Sigmoid colon (tissue), 7 donors: ENCODE data around the gene ZDHHC9. TPM values are rescaled to one million over a fixed set of nuclear protein-coding genes. Genes with fewer than 3 reads are reported as not detected.
A peak's percentile ranks its signal among the peaks of the same experiment; 100 is the strongest.

ENCODE experiments used
- DNase-seq: peaks from one replicate; pipeline ENCODE4 v3.0.0-alpha.2; 2019
- H3K27ac ChIP-seq, 4 donors: fragments of 200-600 bp; sonication (generic); one replicate each; pipeline ENCODE4 v1.5.1; 2016 to 2019; ENCODE audit warnings: mild to moderate bottlenecking in 1 of 4
- H3K27me3 ChIP-seq, 3 donors: fragments of 200-600 bp; sonication (generic); one replicate each; pipeline ENCODE4 v1.5.1; 2019; ENCODE audit warnings: mild to moderate bottlenecking in 1 of 3
- H3K36me3 ChIP-seq, 4 donors: fragments of 200-600 bp; sonication (generic); one replicate each; pipeline ENCODE4 v1.5.1; 2016 to 2019
- H3K4me1 ChIP-seq, 4 donors: fragments of 200-600 bp; sonication (generic); one replicate each; pipeline ENCODE4 v1.5.1; 2017 to 2019
- H3K4me3 ChIP-seq, 4 donors: fragments of 200-600 bp; sonication (generic); one replicate each; pipeline ENCODE4 v1.5.1; 2017 to 2019; ENCODE audit warnings: mild to moderate bottlenecking in 2 of 4, moderate library complexity in 1 of 4
- H3K9me3 ChIP-seq, 4 donors: fragments of 200-600 bp in 3 of 4; sonication (generic) in 3 of 4; one replicate each; pipeline versions ENCODE4 v1.5.1 to v1.6.1; 2013 to 2019
- CTCF ChIP-seq, 4 experiments: fragments of 450-650 bp in 3 of 4; fragments of 200-600 bp in 1 of 4; IDR thresholded peaks; one replicate each; pipeline ENCODE4 v1.5.1; 2016 to 2019; ENCODE audit warnings: antibody characterized with exemption in 4 of 4, mild to moderate bottlenecking in 3 of 4, moderate library complexity in 2 of 4
- EP300 ChIP-seq, 4 donors: sonication (generic); formaldehyde crosslinking; IDR thresholded peaks; one replicate each; pipeline ENCODE4 v1.6.1; 2017; ENCODE audit warnings: antibody characterized with exemption in 4 of 4
- POLR2A ChIP-seq, 2 donors: fragments of 450-650 bp; IDR thresholded peaks; one replicate each; pipeline ENCODE4 v1.6.1; 2016; ENCODE audit warnings: antibody characterized with exemption in 2 of 2, mild to moderate bottlenecking in 2 of 2, moderate library complexity in 2 of 2
- POLR2AphosphoS5 ChIP-seq, 4 donors: sonication (generic); formaldehyde crosslinking; IDR thresholded peaks; one replicate each; pipeline ENCODE4 v1.6.1; 2017; ENCODE audit warnings: antibody characterized with exemption in 4 of 4
- whole genome bisulfite sequencing, 2 donors: extraction: QIAGEN DNeasy Blood & Tissue Kit; methylation state at CpG; one replicate each; pipeline ENCODE4 v1.1.7; 2013; 5-methylcytosine and 5-hydroxymethylcytosine counted together
- intact Hi-C: fragments of 100-400 bp; cut with DNase I; formaldehyde crosslinking; loops from one replicate; pipeline ENCODE4 v1.15.1; 2023
- polyA plus RNA-seq, 3 donors: library from polyadenylated mRNA; stranded (reverse); fragments of 200-250 nt; gene quantifications; one replicate each; pipeline ENCODE4 v1.2.3, GENCODE V29; 2013
- total RNA-seq, 4 donors: library from RNA; depleted of rRNA; stranded (reverse); fragments of >200 nt; gene quantifications; one replicate each; pipeline ENCODE4 v1.1.0, GENCODE V29; 2016
- donor health status: healthy with polysubstance abuse.
- donor health status: Bipolar disorder and iron deficiency.
- donor health status: healthy.

Gene ZDHHC9
- total and polyA plus RNA-seq, 7 donors = 6.6 to 18.1 (median 13.0) TPM

- H3K36me3 ChIP-seq = no peaks in the 10 kb centered on the region
- no peak overlapping the region for H3K27ac ChIP-seq
- no peaks in the 10 kb centered on the region for H3K4me1 ChIP-seq
- TF ChIP-seq POLR2A (IDR thresholded peaks at IDR 0.05) = no peak
- no peak for TF ChIP-seq CTCF (IDR thresholded peaks at IDR 0.05)
- no peak for TF ChIP-seq POLR2AphosphoS5 (IDR thresholded peaks at IDR 0.05)
- TF ChIP-seq EP300 (IDR thresholded peaks at IDR 0.05) = no peak
- WGBS, 2 donors = 33 to 60% methylated on average over 3 of the region's 3 CpGs
- no peak for DNase-seq
- H3K9me3 ChIP-seq = no peaks in the 10 kb centered on the region
- intact Hi-C loops = no loop called here
- H3K27me3 ChIP-seq = no peaks in the 10 kb centered on the region
- H3K4me3 ChIP-seq = no peak overlapping the region
Observed at GRCh38 chrX:129786210-129786651, 57.5 kb downstream of the ZDHHC9 start.

GRCh38 chrX:129785160-129785947 is 58.3 kb downstream of the ZDHHC9 start:
- Histone ChIP-seq H3K4me3 (no peak overlapping the region), H3K9me3 (no peaks in the 10 kb centered on the region), H3K27ac (no peak overlapping the region), H3K4me1 (no peaks in the 10 kb centered on the region), H3K27me3 (no peaks in the 10 kb centered on the region), H3K36me3 (no peaks in the 10 kb centered on the region)
- WGBS, 2 donors = 50 to 80% methylated on average over 11 of the region's 11 CpGs
- DNase-seq = peak; percentile 42
- TF ChIP-seq EP300 (IDR thresholded peaks at IDR 0.05) (no peak), POLR2A (IDR thresholded peaks at IDR 0.05) (no peak), CTCF (IDR thresholded peaks at IDR 0.05) (no peak), POLR2AphosphoS5 (IDR thresholded peaks at IDR 0.05) (no peak)
- intact Hi-C loops = no loop called here

GRCh38 chrX:129784371-129784770 is 59.3 kb downstream of the ZDHHC9 start:
- TF ChIP-seq EP300 (IDR thresholded peaks at IDR 0.05) = no peak
- TF ChIP-seq CTCF (IDR thresholded peaks at IDR 0.05) = no peak
- no peak for TF ChIP-seq POLR2A (IDR thresholded peaks at IDR 0.05)
- TF ChIP-seq POLR2AphosphoS5 (IDR thresholded peaks at IDR 0.05) = no peak
- WGBS, 2 donors = 56 to 89% methylated on average over 7 of the region's 7 CpGs
- intact Hi-C loops = no loop called here
- H3K36me3 ChIP-seq = no peaks in the 10 kb centered on the region
- no peak overlapping the region for H3K27ac ChIP-seq
- H3K27me3 ChIP-seq = no peaks in the 10 kb centered on the region
- H3K4me1 ChIP-seq = no peaks in the 10 kb centered on the region
- DNase-seq = peak; percentile 9
- no peaks in the 10 kb centered on the region for H3K9me3 ChIP-seq
- H3K4me3 ChIP-seq = no peak overlapping the region

GRCh38 chrX:129783291-129783713 is 60.4 kb downstream of the ZDHHC9 start:
- no peak overlapping the region for H3K4me3 ChIP-seq
- intact Hi-C loops = no loop called here
- H3K27ac ChIP-seq = no peak overlapping the region
- no peaks in the 10 kb centered on the region for H3K36me3 ChIP-seq
- WGBS, 2 donors = 78 to 88% methylated on average over 11 of the region's 11 CpGs
- H3K27me3 ChIP-seq = no peaks in the 10 kb centered on the region
- no peaks in the 10 kb centered on the region for H3K9me3 ChIP-seq
- TF ChIP-seq EP300 (IDR thresholded peaks at IDR 0.05) = no peak
- TF ChIP-seq CTCF (IDR thresholded peaks at IDR 0.05) = no peak
- no peak for TF ChIP-seq POLR2A (IDR thresholded peaks at IDR 0.05)
- TF ChIP-seq POLR2AphosphoS5 (IDR thresholded peaks at IDR 0.05) = no peak
- H3K4me1 ChIP-seq = no peaks in the 10 kb centered on the region
- peak; percentile 42 for DNase-seq
